Measurements from ENCODE around the gene COL9A3. TPM values are rescaled to one million over a fixed set of nuclear protein-coding genes. Genes with fewer than 3 reads are reported as not detected.

COL9A3 gene
- total and polyA plus RNA-seq, 2 donors from 2014 or later, result 2.3 to 4.3 TPM

- Histone ChIP-seq H3K27ac (ENCODE audit: low read depth in 2 of 2, low read length in 2 of 2) (no peak overlapping the region), H3K4me1 (ENCODE audit: control insufficient read depth in 2 of 3, insufficient read depth in 2 of 3, low read depth in 1 of 3, low read length in 3 of 3) (peaks cover 0 to 8% (median 0%) of the 10 kb centered on the region in 3 donors), H3K4me3 (ENCODE audit: low read length in 3 of 3) (peak overlapping the region in 2 of 3 donors; percentile 24 to 51), H3K9ac (ENCODE audit: low read length in 3 of 3) (no peak overlapping the region), H3K9me3 (ENCODE audit: control insufficient read depth in 2 of 3, insufficient read depth in 1 of 3, low read length in 3 of 3) (no peaks in the 10 kb centered on the region), H3K27me3 (ENCODE audit: control insufficient read depth, insufficient read depth, low read length) (no peaks in the 10 kb centered on the region), H3K36me3 (ENCODE audit: control insufficient read depth in 2 of 3, insufficient read depth in 3 of 3, low read length in 3 of 3) (no peaks in the 10 kb centered on the region)
- no peak for TF ChIP-seq CTCF (IDR thresholded peaks at IDR 0.05; ENCODE audit: borderline replicate concordance, extremely low read depth, insufficient read depth)
- DNase-seq (peak in 1 of 5 donors; percentile 87), FAIRE-seq (no peak)
- intact Hi-C loops (cut with DNase I), result no loop called here
These were observed 44.3 kb downstream of the COL9A3 start for GRCh38 chr20:62860924-62861691.

DNA sequence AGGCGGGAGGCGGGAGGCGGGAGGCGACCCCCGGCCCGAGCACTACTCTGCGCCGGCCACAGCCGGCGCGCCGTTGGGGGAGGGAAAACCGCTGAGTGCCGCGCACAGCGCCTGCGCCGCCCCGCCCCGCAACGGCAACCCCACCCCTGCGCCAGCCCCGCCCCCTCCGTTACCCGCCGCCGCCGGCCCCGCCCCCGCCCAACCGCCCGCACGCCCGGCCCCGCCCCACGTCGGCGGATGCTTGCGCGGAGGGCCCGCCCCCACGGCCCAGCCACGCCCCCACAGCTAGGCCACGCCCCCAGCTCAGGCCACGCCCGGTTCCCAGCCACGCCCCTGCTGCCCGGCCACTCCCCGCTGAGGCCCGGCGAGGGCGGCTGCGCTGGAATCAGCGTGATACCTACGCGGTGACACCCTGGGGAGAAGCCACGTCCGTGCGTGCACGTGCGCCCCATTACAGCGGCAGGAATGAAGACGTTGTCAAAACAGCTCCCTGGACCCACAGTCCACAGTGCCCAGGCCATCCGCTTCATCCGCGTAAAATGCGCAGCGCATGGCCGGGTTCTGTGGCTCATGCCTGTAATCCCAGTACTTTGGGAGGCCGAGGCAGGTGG is 45.0 kb downstream of the COL9A3 start, which contains the start of gene TCFL5:
TSS of gene TCFL5 (minus strand) at position 97 of the 611 bp plus-strand sequence. CDS start 152 bp downstream, outside the sequence.
- intact Hi-C loops (cut with DNase I), result no loop called here
- Histone ChIP-seq H3K27ac (ENCODE audit: low read depth in 2 of 2, low read length in 2 of 2) (no peak within 1 kb of the TSS), H3K36me3 (ENCODE audit: control insufficient read depth in 2 of 3, insufficient read depth in 3 of 3, low read length in 3 of 3) (no peaks in the 10 kb centered on the region), H3K9me3 (ENCODE audit: control insufficient read depth in 2 of 3, insufficient read depth in 1 of 3, low read length in 3 of 3) (no peaks in the 10 kb centered on the region), H3K9ac (ENCODE audit: low read length in 3 of 3) (no peak within 1 kb of the TSS), H3K27me3 (ENCODE audit: control insufficient read depth, insufficient read depth, low read length) (no peaks in the 10 kb centered on the region), H3K4me1 (ENCODE audit: control insufficient read depth in 2 of 3, insufficient read depth in 2 of 3, low read depth in 1 of 3, low read length in 3 of 3) (peaks cover 0 to 8% (median 0%) of the 10 kb centered on the region in 3 donors), H3K4me3 (ENCODE audit: low read length in 3 of 3) (peak within 1 kb of the TSS; percentile 24 to 51 (median 40))
- TF ChIP-seq CTCF (IDR thresholded peaks at IDR 0.05; ENCODE audit: borderline replicate concordance, extremely low read depth, insufficient read depth), result no peak
- FAIRE-seq (no peak), DNase-seq (peak; percentile 75 to 96 (median 91))

DNA sequence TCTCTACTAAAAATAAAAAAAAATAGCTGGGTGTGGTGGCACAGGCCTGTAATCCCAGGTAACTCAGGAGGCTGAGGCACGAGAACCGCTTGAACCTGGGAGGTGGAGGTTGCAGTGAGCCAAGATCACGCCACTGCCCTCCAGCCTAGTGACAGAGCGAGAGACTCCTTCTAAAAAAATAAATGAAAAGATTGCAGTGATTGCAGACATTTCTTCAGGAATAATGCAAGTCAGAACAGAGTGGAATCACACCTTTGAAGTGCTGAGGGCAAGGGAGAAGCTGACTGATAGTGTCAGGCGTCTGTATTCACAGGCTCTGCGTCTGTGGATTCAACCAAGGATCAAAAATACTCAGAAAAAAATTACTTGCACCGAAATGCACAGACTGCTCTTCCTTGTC is 47.4 kb downstream of the COL9A3 start:
- Histone ChIP-seq H3K9ac (ENCODE audit: low read length in 3 of 3) (no peak overlapping the region), H3K4me3 (ENCODE audit: low read length in 3 of 3) (no peak overlapping the region), H3K27ac (ENCODE audit: low read depth in 2 of 2, low read length in 2 of 2) (no peak overlapping the region), H3K4me1 (ENCODE audit: control insufficient read depth in 2 of 3, insufficient read depth in 2 of 3, low read depth in 1 of 3, low read length in 3 of 3) (peaks cover 0 to 8% (median 0%) of the 10 kb centered on the region in 3 donors), H3K9me3 (ENCODE audit: control insufficient read depth in 2 of 3, insufficient read depth in 1 of 3, low read length in 3 of 3) (no peaks in the 10 kb centered on the region), H3K36me3 (ENCODE audit: control insufficient read depth in 2 of 3, insufficient read depth in 3 of 3, low read length in 3 of 3) (no peaks in the 10 kb centered on the region), H3K27me3 (ENCODE audit: control insufficient read depth, insufficient read depth, low read length) (no peaks in the 10 kb centered on the region)
- TF ChIP-seq CTCF (IDR thresholded peaks at IDR 0.05; ENCODE audit: borderline replicate concordance, extremely low read depth, insufficient read depth), result no peak
- FAIRE-seq (no peak), DNase-seq (no peak)
- intact Hi-C loops (cut with DNase I), result no loop called here

All from kidney (tissue), 14 donors.